HCT116 (cell line): ENCODE measurements around the gene EPN1. TPM values are rescaled to one million over a fixed set of nuclear protein-coding genes. Genes with fewer than 3 reads are reported as not detected.
A peak's percentile ranks its signal among the peaks of the same experiment; 100 is the strongest.

ENCODE experiments used
- ATAC-seq: fragments of 200-7000 bp; cut with Tn5 transposase; 2 replicates; pipeline ENCODE4 v1.9.1; 2020; ENCODE audit warnings: mild to moderate bottlenecking, moderate library complexity
- BruUV-seq: library from RNA; stranded (reverse); fragments of 400-500 nt; replicated peaks from 2 replicates; lab custom pipeline; 2021; lab: Mats Ljungman, UMichigan
- CTCF ChIA-PET: fragments of 300-600 bp; sonication (Branson Sonifier 250); formaldehyde crosslinking; loops from one replicate; lab custom pipeline; 2021; ENCODE audit warnings: antibody characterized with exemption; lab: Charles Lee
- POLR2A ChIA-PET: fragments of 300-600, 350-600 bp; sonication (Branson Sonifier 250); formaldehyde crosslinking; loops from one replicate; lab custom pipeline; 2021; ENCODE audit warnings: antibody characterized with exemption; lab: Charles Lee
- RAD21 ChIA-PET, 2 experiments: fragments of 300-600 bp; sonication (Branson Sonifier 250); formaldehyde crosslinking; loops; one replicate each; lab custom pipeline; 2023; ENCODE audit warnings: low total read pairs in 2 of 2; ENCODE audit not compliant: uncharacterized antibody in 2 of 2, unreplicated experiment in 2 of 2, low non-redundant PET in 1 of 2; lab: Charles Lee
- DNase-seq: peaks from one replicate; pipeline ENCODE4 v3.0.0-alpha.2; 2010; ENCODE audit warnings: low read depth, low spot score
- H2AFZ ChIP-seq: fragments of 200-600 bp; shearing (Covaris generic), sonication (generic); 2 replicates; pipeline ENCODE4 v1.6.1; 2017; ENCODE audit warnings: low read depth, mixed run types, mixed read lengths, antibody characterized with exemption, low read length; ENCODE audit not compliant: poor library complexity, severe bottlenecking
- H3K27ac ChIP-seq: 2 replicates; pipeline ENCODE4 v1.5.1; 2012; ENCODE audit warnings: low read depth, low read length
- H3K27me3 ChIP-seq: fragments of 200-600 bp; sonication (generic); 2 replicates; pipeline ENCODE4 v1.6.1; 2016; ENCODE audit warnings: mixed run types, low read length, mixed read lengths; ENCODE audit not compliant: insufficient read depth
- H3K36me3 ChIP-seq, 2 experiments: fragments of 200-500 bp in 1 of 2; fragments of 200-600 bp in 1 of 2; sonication (Bioruptor generic) in 1 of 2; sonication (generic) in 1 of 2; 2 replicates each; pipeline versions ENCODE4 v1.5.1 to v1.6.1; 2014 to 2016; ENCODE audit warnings: low read length in 2 of 2, inconsistent platforms in 1 of 2, mixed read lengths in 1 of 2, mixed run types in 1 of 2; ENCODE audit not compliant: insufficient read depth in 2 of 2, control insufficient read depth in 1 of 2
- H3K4me1 ChIP-seq, 2 experiments: fragments of 200-600 bp in 1 of 2; sonication (generic) in 1 of 2; 2 replicates each; pipeline versions ENCODE4 v1.5.1 to v1.6.1; 2012 to 2017; ENCODE audit warnings: low read length in 2 of 2, inconsistent platforms in 1 of 2, mild to moderate bottlenecking in 1 of 2, mixed read lengths in 1 of 2, mixed run types in 1 of 2, moderate library complexity in 1 of 2; ENCODE audit not compliant: insufficient read depth in 2 of 2, control insufficient read depth in 1 of 2
- H3K4me2 ChIP-seq: fragments of 200-600 bp; sonication (generic); 2 replicates; pipeline ENCODE4 v1.6.1; 2017; ENCODE audit warnings: mixed run types, low read length, mixed read lengths
- H3K4me3 ChIP-seq, 2 experiments: fragments of 200-600 bp in 1 of 2; sonication (generic) in 1 of 2; replicated peaks in 1 of 2; 2 replicates each; pipeline ENCODE4 v1.5.1; 2011 to 2016; ENCODE audit warnings: low read length in 2 of 2, control low read depth in 1 of 2, low read depth in 1 of 2, mild to moderate bottlenecking in 1 of 2, mixed read lengths in 1 of 2, mixed run types in 1 of 2
- H3K79me2 ChIP-seq: fragments of 200-600 bp; sonication (generic); 2 replicates; pipeline ENCODE4 v1.6.1; 2017; ENCODE audit warnings: mild to moderate bottlenecking, mixed run types, low read length, moderate library complexity, mixed read lengths; ENCODE audit not compliant: insufficient read depth
- H3K9ac ChIP-seq: fragments of 200-600 bp; sonication (generic); 2 replicates; pipeline ENCODE4 v1.6.1; 2016; ENCODE audit warnings: low read length, mixed read lengths
- H3K9me2 ChIP-seq: fragments of 200-600 bp; sonication (generic), shearing (Covaris generic); 2 replicates; pipeline ENCODE4 v1.6.1; 2017; ENCODE audit warnings: mixed run types, mild to moderate bottlenecking, moderate library complexity; ENCODE audit not compliant: insufficient read depth
- H3K9me3 ChIP-seq, 2 experiments: fragments of 200-500 bp in 1 of 2; fragments of 200-600 bp in 1 of 2; sonication (Bioruptor generic) in 1 of 2; sonication (generic) in 1 of 2; 2 replicates each; pipeline ENCODE4 v1.6.1; 2014 to 2017; ENCODE audit warnings: low read length in 2 of 2, mixed read lengths in 2 of 2, inconsistent platforms in 1 of 2, low read depth in 1 of 2, mild to moderate bottlenecking in 1 of 2, mixed run types in 1 of 2, moderate library complexity in 1 of 2; ENCODE audit not compliant: control insufficient read depth in 1 of 2, insufficient read depth in 1 of 2
- H4K20me1 ChIP-seq: fragments of 200-600 bp; sonication (generic), shearing (Covaris generic); 2 replicates; pipeline ENCODE4 v1.6.1; 2017; ENCODE audit warnings: mixed run types, mild to moderate bottlenecking, moderate library complexity; ENCODE audit not compliant: insufficient read depth
- CBX3 ChIP-seq: IDR thresholded peaks from 2 replicates; pipeline ENCODE4 v1.6.1; 2012; ENCODE audit warnings: low read depth
- CTCF ChIP-seq, 3 experiments: fragments of 200-600 bp in 1 of 3; sonication (generic) in 1 of 3; IDR thresholded peaks in 2 of 3; conservative IDR thresholded peaks in 1 of 3; 2 replicates each; pipeline ENCODE4 v1.5.1; 2012 to 2017; ENCODE audit warnings: low read depth in 2 of 3, low read length in 2 of 3, antibody characterized with exemption in 1 of 3, borderline replicate concordance in 1 of 3, control low read depth in 1 of 3, mild to moderate bottlenecking in 1 of 3, mixed read lengths in 1 of 3, mixed run types in 1 of 3, moderate library complexity in 1 of 3; ENCODE audit not compliant: insufficient read depth in 1 of 3
- EGR1 ChIP-seq: IDR thresholded peaks from 2 replicates; pipeline ENCODE4 v1.6.1; 2012; ENCODE audit warnings: low read depth
- ELF1 ChIP-seq: IDR thresholded peaks from 2 replicates; pipeline ENCODE4 v1.6.1; 2012; ENCODE audit warnings: low read depth, borderline replicate concordance
- EZH2 ChIP-seq: fragments of 200-600 bp; sonication (generic); IDR thresholded peaks from 2 replicates; pipeline ENCODE4 v1.6.1; 2017; ENCODE audit warnings: antibody characterized with exemption, mixed run types
- FOSL1 ChIP-seq: IDR thresholded peaks from 2 replicates; pipeline ENCODE4 v1.6.1; 2012; ENCODE audit warnings: low read depth
- JUND ChIP-seq: IDR thresholded peaks from 2 replicates; pipeline ENCODE4 v1.6.1; 2012
- POLR2A ChIP-seq: IDR thresholded peaks from 2 replicates; pipeline ENCODE4 v1.7.0; 2011; ENCODE audit warnings: borderline replicate concordance; ENCODE audit not compliant: insufficient read depth, insufficient read length; ENCODE audit errors: extremely low read depth
- SP1 ChIP-seq: IDR thresholded peaks from 2 replicates; pipeline ENCODE4 v1.6.1; 2012; ENCODE audit warnings: low read depth
- SRF ChIP-seq: IDR thresholded peaks from 2 replicates; pipeline ENCODE4 v1.6.1; 2012; ENCODE audit warnings: low read depth
- ZFX ChIP-seq: fragments of 450-650 bp; IDR thresholded peaks from 2 replicates; pipeline ENCODE4 v1.6.1; 2017
- intact Hi-C: fragments of 100-400 bp; cut with micrococcal nuclease; formaldehyde crosslinking; loops from 2 replicates; pipeline ENCODE4 v1.10.0; 2022
- total RNA-seq: library from RNA; stranded (reverse); gene quantifications from one replicate; pipeline ENCODE4 v1.2.1, GENCODE V29; 2021; ENCODE audit not compliant: unreplicated experiment
- TF ChIP-seq, protein P1 (sequence below): IDR thresholded peaks from 2 replicates; pipeline ENCODE4 v1.6.1; 2011; ENCODE audit warnings: mild to moderate bottlenecking, low read length, moderate library complexity; ENCODE audit not compliant: insufficient replicate concordance; ENCODE audit errors: extremely low read depth

The EPN1 gene
- total RNA-seq, 1 experiment from 2014 or later: 122 TPM

DNA sequence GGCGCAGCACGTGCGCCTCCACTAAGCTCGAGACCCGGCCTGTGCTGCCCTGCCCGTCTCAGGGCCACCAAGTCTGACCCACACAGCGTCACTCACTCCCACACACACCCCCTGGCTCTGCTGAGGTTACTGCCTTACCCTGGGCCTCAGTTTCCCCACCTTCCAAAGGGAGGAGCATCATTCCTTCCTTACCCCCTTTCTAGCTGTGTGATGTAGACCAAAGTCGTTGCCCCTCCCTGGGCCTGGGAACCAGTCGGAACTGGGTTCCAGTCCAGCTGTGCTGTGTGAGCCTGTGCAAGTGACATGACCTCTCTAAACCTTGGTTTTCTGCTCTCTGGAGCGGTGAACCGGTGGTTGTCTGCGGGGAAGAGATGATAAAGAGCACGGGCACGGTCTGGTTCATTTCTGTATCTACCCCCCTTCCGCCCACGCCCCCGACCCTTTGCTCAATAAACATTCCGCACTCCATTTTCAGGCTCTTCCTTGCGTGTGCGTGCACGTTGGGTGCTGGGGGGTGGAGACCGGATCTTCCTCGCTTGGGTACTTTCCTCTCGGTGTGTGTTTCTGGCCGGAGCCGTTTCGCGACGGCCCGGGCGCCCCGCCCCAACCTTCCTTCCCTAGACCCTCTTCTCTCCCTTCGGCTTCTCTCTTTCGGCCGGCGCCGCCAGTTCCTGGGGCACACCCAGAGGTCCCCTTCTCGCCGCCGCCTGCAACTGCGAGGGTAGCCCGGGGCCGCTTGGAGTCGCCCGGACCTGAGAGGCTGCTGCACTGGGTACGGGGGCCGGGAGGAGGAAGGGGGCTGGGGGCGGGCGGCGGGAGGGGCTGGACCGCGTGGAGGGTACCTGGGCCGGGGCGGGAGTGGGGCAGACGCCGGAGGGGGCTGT lies 31.8 kb upstream of the EPN1 start, which contains the start of gene ZNF581 (continued):
- peak; percentile 91 for TF ChIP-seq POLR2A

DNA sequence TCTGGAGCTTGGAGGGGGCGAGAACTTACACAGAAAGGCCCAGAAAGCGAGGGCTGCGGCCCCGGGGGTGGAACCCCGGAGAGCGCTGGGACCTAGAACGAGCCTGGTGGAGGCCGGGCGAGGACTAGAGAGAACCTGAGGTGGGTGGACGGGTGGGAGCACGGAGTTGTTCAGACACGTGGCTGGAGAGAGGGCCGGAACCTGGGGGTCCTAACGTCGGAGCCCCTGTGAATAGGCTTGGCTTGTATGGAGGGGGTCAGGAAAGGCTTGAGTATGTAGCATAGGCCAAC lies 31.2 kb upstream of the EPN1 start:
- ATAC-seq: no peak
- Histone ChIP-seq H3K9me2 (no peaks in the 10 kb centered on the region), H3K4me3 (peak overlapping the region; percentile 94 to 97), H3K27ac (peak overlapping the region; percentile 96), H3K4me1 (peaks cover 16 to 45% of the 10 kb centered on the region in 2 experiments; a peak in 3 of 4 replicates), H3K4me2 (peak overlapping the region; percentile 75), H4K20me1 (no peaks in the 10 kb centered on the region), H3K9me3 (no peaks in the 10 kb centered on the region), H3K79me2 (peaks cover 51% of the 10 kb centered on the region), H3K36me3 (peaks cover 10 to 12% of the 10 kb centered on the region in 2 experiments; a peak in 3 of 4 replicates), H3K9ac (peak overlapping the region; percentile 99), H3K27me3 (no peaks in the 10 kb centered on the region), H2AFZ (no peak overlapping the region)
- no peak for DNase-seq
- POLR2A ChIA-PET: no interaction called here
- intact Hi-C loops: no loop called here
- RAD21 ChIA-PET: no interaction called here
- no peak for TF ChIP-seq SP1
- TF ChIP-seq ZFX: peak; percentile 36; the same call in 1 of the 2 replicates
- CTCF ChIA-PET: interaction anchor here (2.8 kb wide), 1 partner anchor 11 kb away, joined by 12 read pairs; the partner anchor contains the start of gene U2AF2
- no TSS peak for BruUV-seq

- Histone ChIP-seq H3K9ac (peak overlapping the region; percentile 99), H3K36me3 (peaks cover 10 to 12% of the 10 kb centered on the region in 2 experiments; a peak in 3 of 4 replicates), H2AFZ (no peak overlapping the region), H3K27ac (peak overlapping the region; percentile 96), H3K27me3 (no peaks in the 10 kb centered on the region), H3K9me2 (no peaks in the 10 kb centered on the region), H3K79me2 (peaks cover 48% of the 10 kb centered on the region), H3K4me2 (peak overlapping the region; percentile 75), H3K4me3 (peak overlapping the region; percentile 94 to 97), H3K4me1 (peaks cover 14 to 41% of the 10 kb centered on the region in 2 experiments; a peak in 3 of 4 replicates), H3K9me3 (no peaks in the 10 kb centered on the region), H4K20me1 (no peaks in the 10 kb centered on the region)
- intact Hi-C loops: no loop called here
- no TSS peak for BruUV-seq
- CTCF ChIA-PET: interaction anchor here (2.8 kb wide), 1 partner anchor 10 kb away, joined by 12 read pairs; the partner anchor contains the start of gene U2AF2
- POLR2A ChIA-PET: no interaction called here
- ATAC-seq (no peak), DNase-seq (no peak)
- RAD21 ChIA-PET: no interaction called here
- TF ChIP-seq ELF1 (no peak), SP1 (no peak), EZH2 (no peak), SRF (no peak), CTCF (IDR thresholded peaks at IDR 0.05 in 2 of 3, conservative IDR thresholded peaks at IDR 0.05 in 1 of 3; ENCODE audit: borderline replicate concordance in 1 of 3, insufficient read depth in 1 of 3, low read depth in 2 of 3, low read length in 2 of 3) (no peak), EGR1 (no peak), FOSL1 (no peak), POLR2A (no peak), JUND (no peak), CBX3 (no peak)
- TF ChIP-seq, protein P1, sequence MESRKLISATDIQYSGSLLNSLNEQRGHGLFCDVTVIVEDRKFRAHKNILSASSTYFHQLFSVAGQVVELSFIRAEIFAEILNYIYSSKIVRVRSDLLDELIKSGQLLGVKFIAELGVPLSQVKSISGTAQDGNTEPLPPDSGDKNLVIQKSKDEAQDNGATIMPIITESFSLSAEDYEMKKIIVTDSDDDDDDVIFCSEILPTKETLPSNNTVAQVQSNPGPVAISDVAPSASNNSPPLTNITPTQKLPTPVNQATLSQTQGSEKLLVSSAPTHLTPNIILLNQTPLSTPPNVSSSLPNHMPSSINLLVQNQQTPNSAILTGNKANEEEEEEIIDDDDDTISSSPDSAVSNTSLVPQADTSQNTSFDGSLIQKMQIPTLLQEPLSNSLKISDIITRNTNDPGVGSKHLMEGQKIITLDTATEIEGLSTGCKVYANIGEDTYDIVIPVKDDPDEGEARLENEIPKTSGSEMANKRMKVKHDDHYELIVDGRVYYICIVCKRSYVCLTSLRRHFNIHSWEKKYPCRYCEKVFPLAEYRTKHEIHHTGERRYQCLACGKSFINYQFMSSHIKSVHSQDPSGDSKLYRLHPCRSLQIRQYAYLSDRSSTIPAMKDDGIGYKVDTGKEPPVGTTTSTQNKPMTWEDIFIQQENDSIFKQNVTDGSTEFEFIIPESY: no peak
Observed at GRCh38 chr19:55644191-55644833, 30.7 kb upstream of the EPN1 start.
